H1 (cell line): Measurements from ENCODE around the gene TRIM31. TPM values are rescaled to one million over a fixed set of nuclear protein-coding genes. Genes with fewer than 3 reads are reported as not detected.
A peak's percentile ranks its signal among the peaks of the same experiment; 100 is the strongest.

ENCODE experiments used
- CTCF ChIA-PET: fragments of 300-600 bp; sonication (Branson Sonifier 250); formaldehyde crosslinking; loops from one replicate; lab custom pipeline; 2021; ENCODE audit not compliant: partially characterized antibody; lab: Charles Lee
- POLR2A ChIA-PET: fragments of 300-600 bp; sonication (Branson Sonifier 250); formaldehyde crosslinking; loops from one replicate; lab custom pipeline; 2021; ENCODE audit warnings: inconsistent platforms; ENCODE audit not compliant: partially characterized antibody; lab: Charles Lee
- DNase-seq, 2 experiments: peaks; one replicate each; pipeline versions ENCODE4 v3.0.0 to v3.0.0-alpha.2; 2010 to 2022; ENCODE audit warnings: low spot score in 2 of 2, low read depth in 1 of 2, mixed read lengths in 1 of 2
- FAIRE-seq: peaks from 2 replicates; lab custom pipeline; 2011; peaks lifted over from hg19 to GRCh38; lab: Jason Lieb, UNC
- H2AFZ ChIP-seq: 2 replicates; pipeline ENCODE4 v1.8.1; 2012; ENCODE audit warnings: low read length, inconsistent platforms
- H2AK5ac ChIP-seq: 2 replicates; pipeline ENCODE4 v1.6.1; 2013; ENCODE audit warnings: low read depth, low read length
- H2BK120ac ChIP-seq: replicated peaks from 2 replicates; pipeline ENCODE3; 2013; ENCODE audit warnings: low read depth, low read length, inconsistent platforms
- H2BK12ac ChIP-seq: 2 replicates; pipeline ENCODE4 v1.6.1; 2013; ENCODE audit warnings: low read depth, low read length
- H2BK15ac ChIP-seq: 2 replicates; pipeline ENCODE4 v1.6.1; 2013; ENCODE audit warnings: low read length
- H2BK20ac ChIP-seq: 2 replicates; pipeline ENCODE4 v1.6.1; 2013; ENCODE audit warnings: low read length
- H2BK5ac ChIP-seq: 2 replicates; pipeline ENCODE4 v1.6.1; 2013; ENCODE audit warnings: low read depth, low read length
- H3K14ac ChIP-seq: 2 replicates; pipeline ENCODE4 v1.6.1; 2013; ENCODE audit warnings: inconsistent platforms; ENCODE audit not compliant: insufficient read length
- H3K18ac ChIP-seq: 2 replicates; pipeline ENCODE4 v1.6.1; 2013; ENCODE audit warnings: low read length; ENCODE audit errors: extremely low read depth
- H3K23ac ChIP-seq: 2 replicates; pipeline ENCODE4 v1.6.1; 2013; ENCODE audit warnings: inconsistent platforms; ENCODE audit not compliant: insufficient read length
- H3K23me2 ChIP-seq: 2 replicates; pipeline ENCODE4 v1.6.1; 2013; ENCODE audit warnings: low read depth, low read length
- H3K27ac ChIP-seq: 2 replicates; pipeline ENCODE4 v1.6.1; 2011; ENCODE audit warnings: low read depth, low read length, inconsistent platforms
- H3K27me3 ChIP-seq, 4 experiments: replicated peaks in 1 of 4; 1 replicate in 1 of 4; 2 replicates in 3 of 4; pipeline versions ENCODE4 v1.6.1 to v1.8.1; 2011 to 2013; ENCODE audit warnings: low read length in 3 of 4, mild to moderate bottlenecking in 3 of 4, inconsistent platforms in 2 of 4, mixed read lengths in 2 of 4, moderate library complexity in 1 of 4; ENCODE audit not compliant: control insufficient read depth in 3 of 4, insufficient read depth in 3 of 4; ENCODE audit errors: extremely low read depth in 1 of 4
- H3K36me3 ChIP-seq, 4 experiments: 2 replicates each; pipeline versions ENCODE4 v1.6.1 to v1.8.1; 2011 to 2013; ENCODE audit warnings: mild to moderate bottlenecking in 4 of 4, low read length in 3 of 4, moderate library complexity in 2 of 4, control low read depth in 1 of 4, inconsistent platforms in 1 of 4; ENCODE audit not compliant: insufficient read depth in 4 of 4, control insufficient read depth in 2 of 4
- H3K4ac ChIP-seq: replicated peaks from 2 replicates; pipeline ENCODE3; 2013; ENCODE audit warnings: low read length, low read depth, mixed read lengths, inconsistent platforms; ENCODE audit not compliant: insufficient read length
- H3K4me1 ChIP-seq, 4 experiments: replicated peaks in 1 of 4; 1 replicate in 1 of 4; 2 replicates in 3 of 4; pipeline versions ENCODE4 v1.6.1 to v1.8.1; 2011 to 2013; ENCODE audit warnings: low read length in 3 of 4, inconsistent platforms in 2 of 4, mixed read lengths in 1 of 4; ENCODE audit not compliant: insufficient read depth in 4 of 4, control insufficient read depth in 3 of 4
- H3K4me2 ChIP-seq, 2 experiments: 2 replicates each; pipeline versions ENCODE4 v1.6.1 to v1.8.1; 2011 to 2013; ENCODE audit warnings: low read depth in 2 of 2, low read length in 2 of 2, control low read depth in 1 of 2, inconsistent platforms in 1 of 2, mild to moderate bottlenecking in 1 of 2; ENCODE audit not compliant: insufficient read depth in 1 of 2
- H3K4me3 ChIP-seq, 4 experiments: fragments of 200-600, 300-600 bp in 1 of 4; sonication (generic), shearing (Covaris generic), sonication (Bioruptor Twin) in 1 of 4; 2 replicates each; pipeline versions ENCODE4 v1.5.1 to v1.8.1; 2011 to 2016; ENCODE audit warnings: low read length in 4 of 4, low read depth in 3 of 4, control low read depth in 2 of 4, inconsistent platforms in 2 of 4, mild to moderate bottlenecking in 2 of 4, mixed read lengths in 1 of 4, moderate library complexity in 1 of 4; ENCODE audit not compliant: insufficient read depth in 2 of 4; ENCODE audit errors: extremely low read depth in 1 of 4
- H3K56ac ChIP-seq: replicated peaks from 2 replicates; pipeline ENCODE3; 2013; ENCODE audit warnings: low read depth, mild to moderate bottlenecking, mixed read lengths, low read length, inconsistent platforms; ENCODE audit not compliant: insufficient read length
- H3K79me1 ChIP-seq: 2 replicates; pipeline ENCODE4 v1.6.1; 2013; ENCODE audit warnings: low read depth, low read length, control low read depth
- H3K79me2 ChIP-seq, 2 experiments: 2 replicates each; pipeline versions ENCODE4 v1.6.1 to v1.8.1; 2012 to 2013; ENCODE audit warnings: low read length in 2 of 2, mild to moderate bottlenecking in 2 of 2, inconsistent platforms in 1 of 2; ENCODE audit not compliant: insufficient read depth in 2 of 2, control insufficient read depth in 1 of 2
- H3K9ac ChIP-seq, 4 experiments: replicated peaks in 1 of 4; 1 replicate in 1 of 4; 2 replicates in 3 of 4; pipeline versions ENCODE4 v1.6.1 to v1.8.1; 2011 to 2013; ENCODE audit warnings: low read depth in 3 of 4, low read length in 3 of 4, control low read depth in 2 of 4, mild to moderate bottlenecking in 2 of 4, moderate library complexity in 2 of 4, inconsistent platforms in 1 of 4; ENCODE audit errors: extremely low read depth in 1 of 4
- H3K9me3 ChIP-seq, 2 experiments: 2 replicates each; pipeline versions ENCODE4 v1.6.1 to v1.8.1; 2012 to 2013; ENCODE audit warnings: mild to moderate bottlenecking in 2 of 2, moderate library complexity in 2 of 2, control low read depth in 1 of 2, inconsistent platforms in 1 of 2, low read depth in 1 of 2, low read length in 1 of 2, mixed read lengths in 1 of 2; ENCODE audit not compliant: insufficient read depth in 2 of 2
- H4K20me1 ChIP-seq, 2 experiments: replicated peaks in 1 of 2; 2 replicates each; pipeline versions ENCODE3 to v1.8.1; 2011 to 2013; ENCODE audit warnings: inconsistent platforms in 2 of 2, low read length in 2 of 2, mild to moderate bottlenecking in 1 of 2; ENCODE audit not compliant: insufficient read depth in 2 of 2, control insufficient read depth in 1 of 2
- H4K5ac ChIP-seq: 2 replicates; pipeline ENCODE4 v1.6.1; 2013; ENCODE audit warnings: low read length, low read depth, mixed read lengths, inconsistent platforms; ENCODE audit not compliant: insufficient read length
- H4K8ac ChIP-seq: 2 replicates; pipeline ENCODE4 v1.8.0; 2013; ENCODE audit warnings: mild to moderate bottlenecking, moderate library complexity, low read length, inconsistent platforms; ENCODE audit not compliant: insufficient read depth; ENCODE audit errors: extremely low read depth
- H4K91ac ChIP-seq: replicated peaks from 2 replicates; pipeline ENCODE3; 2013; ENCODE audit warnings: low read length, mixed read lengths, inconsistent platforms; ENCODE audit not compliant: insufficient read length
- BACH1 ChIP-seq: IDR thresholded peaks from 2 replicates; pipeline ENCODE4 v1.6.1; 2012; ENCODE audit warnings: low read length, improper control_type of control experiment
- CBX5 ChIP-seq: fragments of 300-800, 300-1000 bp; sonication (generic); IDR thresholded peaks from 2 replicates; pipeline ENCODE4 v1.7.1; 2016; ENCODE audit warnings: antibody characterized with exemption, low read length, low read depth
- CBX8 ChIP-seq: fragments of 300-800, 300-1000 bp; sonication (generic); IDR thresholded peaks from 2 replicates; pipeline ENCODE4 v1.7.1; 2016; ENCODE audit warnings: low read depth, low read length, borderline replicate concordance
- CHD2 ChIP-seq: IDR thresholded peaks from 2 replicates; pipeline ENCODE4 v1.6.1; 2012; ENCODE audit warnings: low read length, improper control_type of control experiment
- CREB1 ChIP-seq: IDR thresholded peaks from 2 replicates; pipeline ENCODE4 v1.6.1; 2012; ENCODE audit warnings: inconsistent platforms
- FOSL1 ChIP-seq: IDR thresholded peaks from 2 replicates; pipeline ENCODE4 v1.6.1; 2011; ENCODE audit warnings: mild to moderate bottlenecking, low read depth, low read length, moderate library complexity; ENCODE audit not compliant: insufficient read depth
- GTF2F1 ChIP-seq: IDR thresholded peaks from 2 replicates; pipeline ENCODE4 v1.6.1; 2012; ENCODE audit warnings: low read depth, low read length, improper control_type of control experiment, borderline replicate concordance
- JUND ChIP-seq: IDR thresholded peaks from 2 replicates; pipeline ENCODE4 v1.6.1; 2011; ENCODE audit warnings: mild to moderate bottlenecking, improper control_type of control experiment, low read length
- KDM4A ChIP-seq: IDR thresholded peaks from one replicate; pipeline ENCODE4 v1.7.1; 2012; ENCODE audit warnings: low read depth, mild to moderate bottlenecking, moderate library complexity, low read length, inconsistent platforms; ENCODE audit not compliant: severe bottlenecking
- MAX ChIP-seq: IDR thresholded peaks from 2 replicates; pipeline ENCODE4 v1.6.1; 2012; ENCODE audit warnings: inconsistent platforms
- SIRT6 ChIP-seq: IDR thresholded peaks from one replicate; pipeline ENCODE4 v1.7.1; 2012; ENCODE audit warnings: low read length, inconsistent platforms
- SUZ12 ChIP-seq: fragments of 200-600 bp; sonication (generic); IDR thresholded peaks from 2 replicates; pipeline ENCODE4 v1.6.1; 2012; ENCODE audit warnings: mild to moderate bottlenecking, inconsistent platforms, low read length, moderate library complexity, mixed read lengths
- ZNF274 ChIP-seq: IDR thresholded peaks from 2 replicates; pipeline ENCODE4 v1.7.0; 2012; ENCODE audit warnings: low read length, borderline replicate concordance; ENCODE audit errors: extremely low read depth
- WGBS, 2 experiments: shearing (Covaris generic) in 1 of 2; methylation state at CpG; one replicate each; pipeline versions ENCODE4 v1.1.6 to v1.1.7; 2013 to 2015; ENCODE audit warnings: low lambda C conversion rate in 2 of 2, mixed read lengths in 2 of 2, inconsistent platforms in 1 of 2, low coverage in 1 of 2, missing lambda C conversion rate in 1 of 2; ENCODE audit not compliant: insufficient replicate concordance in 2 of 2, insufficient coverage in 1 of 2, insufficient read length in 1 of 2; ENCODE audit errors: extremely low coverage in 1 of 2, missing lambda C conversion rate in 1 of 2; 5-methylcytosine and 5-hydroxymethylcytosine counted together
- polyA plus RNA-seq, 7 experiments: library from polyadenylated mRNA; depleted of rRNA in 3 of 7; stranded (reverse) in 5 of 7; unstranded in 2 of 7; fragments of >200 nt in 5 of 7; fragments of 200-250 nt in 2 of 7; gene quantifications; 1 replicate in 5 of 7; 2 replicates in 1 of 7; 4 replicates in 1 of 7; pipeline versions ENCODE4 v1.2.1 to v1.2.3, GENCODE V29; 2011 to 2013; ENCODE audit warnings: missing spikeins in 2 of 7, mixed read lengths in 2 of 7
- total RNA-seq: library from RNA; stranded (reverse); fragmentation: NEBNext Ultra II Directional; extraction: Animal tissue kit (Norgen Biotek cat#: 25700); gene quantifications from 2 replicates; pipeline ENCODE4 v1.2.1, GENCODE V29; 2021

TRIM31 gene
- total and polyA plus RNA-seq, 2 of the 8 experiments (the other 6 are each of a cell fraction or from before 2014, with no cell fraction given): not detected

- Histone ChIP-seq H2AFZ (no peak overlapping the region), H3K23me2 (peaks cover 30% of the 10 kb centered on the region), H3K4me3 (peak overlapping the region; percentile 13 to 58 (median 18); a peak in 6 of 8 replicates), H4K91ac (no peak overlapping the region), H3K23ac (no peak overlapping the region), H3K4me1 (peaks cover 9 to 30% (median 12%) of the 10 kb centered on the region in 4 experiments; a peak in 5 of 7 replicates), H3K14ac (no peak overlapping the region), H3K9ac (no peak overlapping the region), H4K20me1 (no peaks in the 10 kb centered on the region), H3K79me1 (no peaks in the 10 kb centered on the region), H4K5ac (no peak overlapping the region), H3K27me3 (peaks cover 39 to 60% (median 57%) of the 10 kb centered on the region in 4 experiments), H3K79me2 (no peaks in the 10 kb centered on the region), H3K56ac (peak overlapping the region; percentile 8), H4K8ac (peak overlapping the region; percentile 69; the same call in 1 of the 2 replicates), H2BK120ac (no peak overlapping the region), H2BK15ac (no peak overlapping the region), H2BK12ac (peak overlapping the region; percentile 75; the same call in 1 of the 2 replicates), H3K4ac (no peak overlapping the region), H3K4me2 (peak overlapping the region; percentile 76 to 81), H3K36me3 (no peaks in the 10 kb centered on the region), H2BK20ac (no peak overlapping the region), H3K18ac (peak overlapping the region; percentile 60), H3K27ac (no peak overlapping the region), H2AK5ac (0 out of 2 replicates have a peak overlapping the region, but pooled peaks have one; percentile 65), H2BK5ac (no peak overlapping the region), H3K9me3 (no peaks in the 10 kb centered on the region)
- WGBS, 2 experiments: 11% methylated on average over 68 of the region's 68 CpGs; no CpG with 5 or more reads in 1 of the 2 experiments
- ChIA-PET CTCF (interaction anchor here (0.7 to 1.8 kb wide), 8 partner anchors 14 to 279 kb away, joined by 3 to 7 read pairs (median 4); no protein-coding TSS in a partner anchor), POLR2A (interaction anchor here (3.2 kb wide), 1 partner anchor 10 kb away, joined by 21 read pairs; the partner anchor contains the start of gene POLR1H)
- FAIRE-seq (no peak), DNase-seq (peak in 1 of 2 experiments; percentile 61)
- TF ChIP-seq CREB1: no peak
- TF ChIP-seq SIRT6: no peak
- TF ChIP-seq FOSL1: no peak
- no peak for TF ChIP-seq BACH1
- no peak for TF ChIP-seq CBX5
- no peak for TF ChIP-seq CBX8
- no peak for TF ChIP-seq ZNF274
- TF ChIP-seq MAX: peak; percentile 89
- TF ChIP-seq GTF2F1: no peak
- no peak for TF ChIP-seq CHD2
- peak; percentile 74 for TF ChIP-seq SUZ12
- TF ChIP-seq JUND: no peak
- peak; percentile 98 for TF ChIP-seq KDM4A
Observed at GRCh38 chr6:30071081-30071818, 41.6 kb downstream of the TRIM31 start.
